GM21515 (cell line): ENCODE measurements around the gene MAPK9.
A peak's percentile ranks its signal among the peaks of the same experiment; 100 is the strongest.
"Not testable (repeated sequence)": the region's sequence is repeated elsewhere in the genome, so short reads cannot be mapped to it uniquely, and the experiment has no call there.

Experiments used
- ATAC-seq: cut with Tn5 transposase; IDR thresholded peaks from one replicate; pipeline ENCODE4 v1.9.1; 2021; ENCODE audit not compliant: unreplicated experiment

MAPK9 gene

DNA sequence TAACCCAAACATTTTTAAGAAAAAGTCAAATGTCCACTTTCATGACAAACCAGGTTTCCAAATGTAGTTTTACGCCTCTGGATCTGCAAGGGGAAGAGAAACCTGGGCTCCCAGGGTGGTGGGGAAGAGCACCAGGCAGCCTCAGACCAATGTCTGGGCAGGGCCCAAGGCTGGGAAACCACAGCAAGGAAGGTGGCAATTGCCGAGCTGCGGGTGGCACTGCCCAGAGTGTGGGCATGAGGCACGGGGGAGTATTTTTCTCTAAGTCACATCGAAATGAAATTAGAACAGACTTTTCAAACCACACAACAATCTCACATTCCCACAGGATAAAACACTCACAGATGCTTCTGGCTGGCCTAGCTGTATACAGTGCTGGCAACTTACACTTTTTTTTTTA lies 50.3 kb downstream of the MAPK9 start:
- ATAC-seq, result no peak

DNA sequence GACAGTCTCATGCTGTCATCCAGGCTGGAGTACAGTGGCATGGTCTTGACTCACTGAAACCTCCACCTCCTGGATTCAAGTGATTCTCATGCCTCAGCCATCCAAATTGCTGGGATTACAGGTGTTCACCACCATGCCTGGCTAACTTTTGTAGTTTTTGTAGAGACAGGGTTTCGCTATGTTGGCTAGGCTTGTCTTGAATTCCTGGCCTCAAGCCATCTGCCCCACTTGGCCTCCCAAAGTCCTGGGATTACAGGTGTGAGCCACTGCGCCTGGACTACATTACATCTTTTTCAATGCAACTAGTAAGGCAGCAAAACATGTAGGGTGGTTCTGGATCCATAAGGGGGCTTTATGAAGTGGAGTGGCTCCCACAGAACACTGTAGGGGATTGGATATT lies 53.3 kb downstream of the MAPK9 start:
- ATAC-seq, result no peak

DNA sequence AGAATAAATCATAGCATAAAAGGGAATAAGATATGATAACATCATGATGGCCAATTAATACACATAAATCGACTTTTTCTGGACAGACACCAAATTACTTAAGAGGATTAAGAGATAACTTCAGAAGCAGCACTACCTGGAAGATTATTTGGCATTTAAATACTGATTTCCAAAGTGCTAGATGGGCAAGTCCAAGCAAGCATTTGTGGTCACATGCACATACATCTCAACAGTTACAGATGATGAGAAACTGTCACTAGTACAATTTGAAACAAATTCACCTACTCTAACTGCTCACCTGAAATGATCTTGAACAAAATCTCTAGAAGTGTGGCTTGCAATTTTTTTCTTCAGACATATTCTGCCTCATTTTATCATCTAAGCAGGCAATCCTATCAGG lies 56.0 kb downstream of the MAPK9 start:
- no peak for ATAC-seq

DNA sequence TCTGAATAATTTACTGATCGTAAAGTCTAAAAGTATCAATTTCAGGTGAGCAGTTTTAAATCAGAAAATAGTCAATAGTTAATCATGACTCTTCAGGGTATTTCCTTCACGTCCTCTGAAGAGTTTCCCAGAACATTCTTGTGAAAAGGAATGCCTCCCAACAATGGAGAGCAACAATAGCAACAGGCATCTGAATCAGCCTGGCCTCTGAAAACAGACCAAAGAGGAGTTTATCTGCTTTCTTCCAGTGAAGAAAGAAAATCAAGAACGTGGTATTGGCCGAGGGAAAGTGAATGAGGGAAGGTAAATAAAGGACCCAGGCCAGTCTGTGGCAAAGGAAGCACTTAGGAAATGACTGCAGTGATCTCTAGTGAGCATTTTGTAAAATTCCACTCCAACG lies 56.8 kb downstream of the MAPK9 start:
- ATAC-seq, result no peak

DNA sequence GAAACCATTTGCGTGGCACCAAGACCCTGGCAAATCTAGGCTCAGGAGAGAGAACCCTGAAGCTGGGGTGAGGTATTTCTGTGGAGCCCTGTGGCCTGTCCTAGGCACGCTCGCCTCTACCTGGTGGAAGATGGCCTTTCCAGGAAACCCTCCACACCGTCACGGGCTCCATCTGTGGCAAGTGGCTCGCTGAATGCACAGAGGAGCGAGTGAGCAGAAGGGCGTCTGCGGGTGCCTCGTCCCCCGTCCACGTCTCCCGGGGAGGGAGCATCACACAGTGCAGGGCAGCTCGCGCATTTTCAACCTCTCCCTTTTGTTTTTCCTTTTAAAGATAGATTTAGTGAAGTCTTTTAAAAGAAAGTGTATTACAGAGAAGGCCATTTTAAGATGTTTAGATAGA lies 57.6 kb downstream of the MAPK9 start:
- no peak for ATAC-seq

DNA sequence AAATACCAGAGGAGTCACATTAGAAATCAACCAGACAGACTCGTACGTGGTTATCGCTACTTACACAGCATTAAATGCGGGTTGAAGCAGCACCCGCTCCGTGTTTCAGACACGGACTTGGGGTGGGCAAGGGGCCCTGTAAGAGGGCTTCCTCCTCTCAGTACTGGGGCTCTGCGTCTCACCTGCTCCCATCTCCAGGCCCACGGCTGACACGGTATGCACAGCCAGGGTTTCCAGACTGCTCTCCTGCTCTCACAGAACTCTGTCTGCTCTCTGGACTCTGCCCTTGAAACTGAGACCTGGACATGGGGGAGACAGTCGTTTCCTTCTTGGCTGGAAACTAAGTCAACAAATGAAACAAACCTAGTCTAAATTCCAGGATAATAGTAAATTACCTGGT lies 58.2 kb downstream of the MAPK9 start:
- no peak for ATAC-seq

DNA sequence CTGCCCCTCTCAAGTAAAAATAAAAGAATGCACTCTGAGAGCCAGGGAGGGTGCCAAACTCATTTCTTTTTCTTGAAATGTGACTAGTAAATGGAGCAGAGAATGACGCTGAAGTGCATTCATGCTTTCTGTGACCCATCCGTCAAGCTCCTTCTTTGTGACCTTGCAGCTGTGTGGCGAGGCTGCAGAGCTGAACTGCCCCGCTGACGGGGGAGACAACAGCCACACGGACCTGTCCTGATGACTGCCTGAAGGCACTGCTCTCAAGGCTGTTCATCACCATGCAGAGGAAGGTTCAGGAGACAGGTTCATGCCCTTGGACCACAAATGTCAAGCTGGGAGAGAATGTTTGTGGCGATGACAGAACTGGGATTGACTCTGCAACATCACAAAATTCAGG lies 61.9 kb downstream of the MAPK9 start:
- no peak for ATAC-seq

DNA sequence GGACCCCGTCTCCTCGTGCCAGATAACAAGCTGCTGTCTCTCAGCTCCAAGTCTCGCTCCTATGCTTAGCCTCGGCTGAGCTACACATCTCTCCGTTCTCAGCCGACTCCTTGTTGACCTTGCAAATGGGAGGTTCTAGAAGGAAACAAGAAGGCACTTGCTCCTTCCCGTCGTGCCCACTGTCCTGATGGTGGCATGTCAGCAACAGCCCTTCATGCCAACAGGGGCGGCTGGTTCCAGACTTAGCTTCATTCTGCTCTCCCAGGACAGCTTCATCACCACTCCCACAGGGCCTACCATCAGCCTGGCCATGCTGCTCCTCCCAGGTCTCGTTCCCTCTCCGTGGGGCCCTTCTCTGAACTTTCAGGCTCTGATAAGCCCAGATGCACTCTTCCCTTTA lies 69.8 kb downstream of the MAPK9 start:
- no peak for ATAC-seq

DNA sequence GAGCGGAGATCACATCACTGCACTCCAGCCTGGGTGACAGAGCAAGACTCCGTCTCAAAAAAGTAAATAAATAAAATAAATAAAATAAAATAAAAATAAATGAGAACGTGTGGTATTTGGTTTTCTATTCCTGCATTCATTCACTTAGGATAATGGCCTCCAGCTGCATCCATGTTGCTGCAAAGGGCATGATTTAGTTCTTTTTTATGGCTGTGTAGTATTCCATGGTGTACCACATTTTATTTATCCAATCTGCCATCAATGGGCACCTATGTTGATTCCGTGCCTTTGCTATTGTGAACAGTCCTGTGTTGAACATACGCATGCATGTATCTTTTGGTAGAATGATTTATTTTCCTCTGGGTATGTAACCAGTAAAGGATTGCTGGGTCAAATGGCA lies 74.1 kb downstream of the MAPK9 start:
- no peak for ATAC-seq

DNA sequence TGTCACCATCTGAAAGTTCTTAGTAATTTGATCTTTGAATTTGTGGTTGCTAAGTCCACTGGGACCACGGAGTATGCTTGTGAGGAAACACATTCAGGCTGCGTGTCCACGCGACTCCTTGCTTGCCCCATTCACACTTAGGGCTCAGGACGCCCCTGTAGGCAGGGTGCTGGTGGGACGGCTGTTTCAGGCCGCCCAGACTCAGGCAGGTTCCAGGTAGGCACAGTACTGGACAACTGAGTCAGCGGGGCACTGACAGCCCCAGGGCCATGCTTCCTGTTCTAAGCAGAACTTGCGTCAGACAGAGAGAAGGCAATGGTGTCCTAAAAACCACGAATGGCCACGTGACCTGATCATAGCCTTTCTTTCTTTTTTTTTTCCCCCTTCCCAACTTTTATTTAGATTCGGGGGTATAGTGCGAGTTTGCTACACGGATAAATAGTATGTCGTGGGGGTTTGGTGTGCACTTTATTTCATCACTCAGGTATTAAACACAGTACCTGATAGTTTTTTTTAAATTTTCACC lies 75.2 kb downstream of the MAPK9 start:
- ATAC-seq, result no peak

DNA sequence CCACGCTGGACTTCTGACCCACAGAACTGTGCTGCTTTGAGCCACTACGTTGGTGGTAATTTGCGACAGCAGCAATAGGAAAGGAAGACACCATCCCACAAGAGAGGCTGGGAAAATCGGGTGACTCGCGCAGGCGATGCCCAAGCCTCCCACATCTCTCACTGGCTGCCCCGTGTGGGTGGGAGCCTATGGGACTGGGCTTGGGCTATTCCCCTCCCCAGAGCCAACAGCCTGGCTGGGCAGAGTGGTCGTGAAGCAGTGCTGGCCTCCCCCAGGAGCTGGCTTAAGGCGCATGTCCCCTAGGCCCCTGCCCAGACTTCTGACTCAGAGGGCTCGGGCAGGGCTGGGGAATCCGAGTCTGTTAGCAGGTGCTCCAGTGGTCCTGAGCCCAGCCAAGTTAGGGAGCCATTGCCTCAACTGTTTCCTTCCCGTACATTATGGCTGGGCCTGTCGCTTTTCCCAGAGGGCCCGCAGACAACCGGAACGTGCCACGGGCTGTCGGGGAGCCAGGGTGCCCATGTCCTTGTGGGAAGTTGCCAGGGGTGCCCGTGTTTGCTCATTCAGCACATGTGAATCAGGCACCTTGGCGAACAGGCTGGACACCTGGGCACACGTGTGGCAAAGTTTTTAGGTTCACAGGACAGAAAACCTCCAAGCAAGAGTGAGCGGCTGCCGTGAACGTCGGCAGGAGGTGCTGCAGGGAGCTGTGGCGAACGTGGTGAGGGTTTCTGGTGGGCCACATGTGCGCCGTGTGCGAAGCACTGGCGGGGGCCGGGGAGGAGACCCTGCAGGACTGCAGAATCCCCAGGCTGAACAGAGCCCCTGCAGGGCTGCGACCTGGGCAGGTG lies 75.9 kb downstream of the MAPK9 start:
- no peak for ATAC-seq

DNA sequence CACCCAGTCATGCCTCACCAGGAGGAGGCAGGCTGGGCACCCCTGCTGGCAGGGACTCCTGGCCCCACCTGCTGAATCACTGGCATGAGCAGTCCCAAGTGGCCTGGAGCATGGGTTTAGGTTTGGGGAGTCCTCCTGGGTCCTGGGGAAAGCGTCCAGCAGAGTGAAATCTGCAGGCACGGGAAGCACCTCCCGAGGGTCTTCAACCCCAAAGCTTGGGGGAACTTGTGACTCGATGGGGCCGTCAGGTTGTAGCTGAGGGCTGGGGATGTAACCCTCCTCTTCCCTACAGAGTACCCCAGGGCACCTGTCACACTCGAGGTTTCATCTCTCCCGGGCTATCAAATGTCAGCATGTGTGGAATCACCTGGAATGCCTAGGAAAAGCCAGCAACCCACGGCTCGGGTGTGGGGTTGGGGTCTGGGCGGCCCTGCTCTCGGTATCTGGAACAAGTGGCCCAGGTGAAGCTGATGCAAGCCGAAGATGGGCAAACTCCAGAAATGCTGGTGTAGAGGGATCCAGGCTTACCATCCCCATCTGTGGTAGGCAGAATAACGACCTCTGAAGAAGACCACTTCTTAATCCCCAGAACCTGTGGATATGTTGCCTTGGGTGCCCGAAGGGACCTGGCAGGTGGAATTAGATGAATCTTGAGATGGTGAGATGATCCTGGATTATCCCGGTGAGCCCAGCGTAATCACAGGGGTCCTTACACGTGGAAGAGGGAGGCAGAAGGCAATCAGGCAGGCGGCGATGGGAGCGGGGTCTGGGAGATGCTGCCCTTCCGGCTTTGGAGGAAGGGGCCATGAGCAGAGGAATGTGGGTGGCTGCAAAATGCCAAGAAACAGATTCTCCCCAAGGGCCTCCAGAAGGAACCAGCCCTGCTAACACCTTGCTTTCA lies 76.8 kb downstream of the MAPK9 start:
- ATAC-seq, result no peak

DNA sequence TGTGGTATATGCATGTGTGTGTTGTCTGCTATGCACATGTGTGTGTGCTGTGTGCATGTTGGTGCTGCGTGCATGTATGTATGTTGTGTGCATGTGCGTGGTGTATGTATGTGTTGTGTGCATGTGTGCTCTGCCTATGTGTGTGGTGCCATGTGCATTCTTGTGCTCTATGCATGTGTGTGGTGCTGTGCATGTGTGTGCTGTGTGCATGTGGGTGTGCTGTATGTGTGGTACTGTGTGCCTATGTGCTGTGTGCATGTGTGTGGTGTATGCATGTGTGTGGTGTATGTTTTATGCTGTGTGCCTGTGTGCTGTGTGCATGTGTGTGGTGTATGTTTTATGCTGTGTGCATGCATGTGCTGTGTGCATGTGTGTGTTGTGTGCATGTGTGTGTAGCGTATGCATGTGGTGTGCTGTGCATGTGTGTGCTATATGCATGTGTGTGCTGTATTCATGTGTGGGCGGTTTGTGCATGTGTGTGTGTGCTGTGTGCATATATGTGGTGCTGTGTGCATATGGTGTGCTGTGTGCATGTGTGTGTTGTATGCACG lies 78.2 kb downstream of the MAPK9 start:
- no peak for ATAC-seq

DNA sequence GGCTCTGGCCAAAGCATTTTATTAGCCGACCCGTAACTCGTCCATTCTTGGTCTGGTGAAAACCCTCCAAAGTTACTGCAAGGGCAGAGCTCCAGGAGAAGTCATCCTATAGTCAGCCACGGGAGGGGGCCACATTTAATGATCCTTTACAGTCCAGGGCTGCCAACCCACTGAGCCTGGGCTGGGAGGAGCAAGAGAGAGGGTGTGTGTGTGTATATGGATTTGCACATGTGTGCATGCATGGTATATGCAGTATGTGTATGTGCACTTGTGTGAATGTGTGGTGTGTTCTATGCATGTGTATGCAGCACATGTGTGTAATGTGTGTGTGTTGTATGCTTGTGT lies 78.7 kb downstream of the MAPK9 start:
- no peak for ATAC-seq

DNA sequence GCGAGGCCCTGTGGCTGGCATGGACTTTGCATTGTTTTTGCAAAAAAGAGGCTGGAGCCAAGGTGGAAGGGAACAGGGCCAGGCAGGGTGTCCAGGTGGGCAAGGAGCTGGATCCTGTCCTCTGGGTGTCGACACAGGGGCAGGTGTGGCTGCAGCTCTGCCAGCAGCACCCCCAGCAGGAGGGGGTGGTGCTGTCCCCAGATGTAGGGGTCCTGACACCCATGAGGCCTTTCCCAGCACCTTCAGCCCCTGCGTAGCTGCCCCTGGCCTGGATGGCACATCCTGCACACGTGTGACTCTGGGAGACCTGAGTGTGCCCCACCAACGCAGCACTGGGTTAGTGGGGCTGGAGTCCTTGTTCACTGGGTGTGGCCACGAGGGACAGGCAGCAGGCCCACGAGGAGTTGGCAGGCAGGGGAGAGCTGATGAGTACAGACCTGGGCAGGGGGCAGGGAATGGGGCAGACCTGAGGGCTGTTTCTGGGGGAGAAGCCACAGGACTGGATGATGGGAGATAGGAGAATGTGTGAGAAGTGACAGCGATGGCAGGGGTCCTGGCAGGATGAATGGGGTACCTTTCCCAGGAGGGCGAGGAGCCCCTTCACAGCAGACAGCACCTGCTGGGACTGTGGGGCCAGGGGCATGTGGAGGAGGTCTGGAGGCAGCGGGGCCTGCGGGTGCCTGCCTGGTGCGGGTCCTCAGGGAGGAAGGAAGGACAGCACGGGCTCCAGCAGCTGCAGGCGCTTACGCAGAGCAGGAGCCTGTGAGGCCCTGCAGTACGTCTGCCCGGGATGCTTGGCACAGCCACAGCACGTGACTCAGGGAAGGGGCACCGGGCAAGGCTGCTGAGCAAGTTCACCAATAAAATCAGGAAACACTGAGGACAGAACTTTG lies 79.3 kb downstream of the MAPK9 start:
- no peak for ATAC-seq

DNA sequence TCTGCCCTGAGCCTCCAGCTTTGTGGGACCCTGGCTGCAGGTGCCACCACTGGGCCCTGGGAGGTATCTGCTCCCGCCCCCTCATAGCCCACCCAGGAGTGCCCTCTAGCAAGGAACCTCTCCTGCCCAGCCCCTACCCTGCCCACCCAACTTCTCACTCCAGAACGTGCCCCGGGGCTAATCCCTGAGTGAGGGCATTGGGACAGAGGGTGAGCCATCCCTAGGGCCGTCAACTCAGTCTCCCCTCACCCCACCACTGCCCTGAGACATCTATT lies 80.2 kb downstream of the MAPK9 start:
- no peak for ATAC-seq

DNA sequence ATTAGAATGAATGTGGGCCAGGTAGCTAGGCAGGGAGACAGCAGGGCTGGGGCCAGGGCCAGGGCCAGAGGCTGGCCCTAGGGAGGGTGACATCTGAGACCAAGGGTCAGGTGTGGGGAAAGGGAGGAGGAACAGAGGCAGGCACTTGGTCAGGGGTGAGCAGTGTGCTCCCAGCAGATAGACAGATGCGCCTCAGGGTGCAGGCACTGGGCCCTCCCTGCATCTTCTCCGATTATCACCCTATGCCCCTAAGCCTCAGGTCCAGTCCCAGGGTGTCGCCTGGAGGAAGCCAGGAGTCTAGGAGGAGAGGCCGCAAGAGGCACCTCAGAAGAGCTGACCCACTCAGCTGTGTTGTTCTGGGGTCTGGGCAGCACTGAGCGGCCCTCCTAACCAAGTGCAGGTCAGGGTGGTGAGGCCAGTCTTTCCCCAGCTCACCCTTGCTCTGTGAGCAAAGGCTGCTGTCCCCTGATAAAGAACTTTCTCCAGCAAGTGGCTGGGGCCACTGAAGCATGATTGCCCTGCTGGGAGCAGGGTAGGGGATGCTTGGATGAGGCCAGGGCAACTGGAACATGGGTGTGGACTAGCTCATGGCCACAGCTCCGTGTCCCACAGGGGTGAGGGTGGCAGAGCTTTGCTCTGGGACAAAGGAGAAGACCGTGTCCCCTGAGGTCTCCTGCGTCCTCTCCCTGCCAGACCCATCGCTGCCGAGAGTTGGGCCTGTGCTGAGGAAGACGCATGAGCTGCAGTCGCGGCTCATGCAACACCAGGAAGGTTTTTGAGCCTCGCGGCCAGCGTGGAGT lies 80.7 kb downstream of the MAPK9 start:
- ATAC-seq, result no peak

DNA sequence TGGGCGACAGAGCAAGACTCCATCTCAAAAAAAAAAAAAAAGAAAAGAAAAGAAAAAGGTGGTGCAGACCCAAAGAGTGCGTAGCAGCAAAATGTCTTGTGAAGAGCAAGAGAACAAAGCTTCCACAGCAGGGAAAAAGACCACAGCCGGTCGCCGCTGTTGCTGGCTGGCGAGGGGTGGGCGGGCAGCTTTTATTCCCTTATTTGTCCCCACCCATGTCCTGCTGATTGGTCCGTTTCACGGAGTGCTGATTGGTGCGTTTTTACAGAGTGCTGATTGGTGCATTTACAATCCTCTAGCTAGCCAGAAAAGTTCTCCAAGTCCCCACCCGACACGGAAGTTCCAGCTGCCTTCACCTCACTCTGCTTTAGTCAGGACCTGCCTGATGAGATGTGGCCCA lies 81.8 kb downstream of the MAPK9 start:
- ATAC-seq, result not testable (repeated sequence)

DNA sequence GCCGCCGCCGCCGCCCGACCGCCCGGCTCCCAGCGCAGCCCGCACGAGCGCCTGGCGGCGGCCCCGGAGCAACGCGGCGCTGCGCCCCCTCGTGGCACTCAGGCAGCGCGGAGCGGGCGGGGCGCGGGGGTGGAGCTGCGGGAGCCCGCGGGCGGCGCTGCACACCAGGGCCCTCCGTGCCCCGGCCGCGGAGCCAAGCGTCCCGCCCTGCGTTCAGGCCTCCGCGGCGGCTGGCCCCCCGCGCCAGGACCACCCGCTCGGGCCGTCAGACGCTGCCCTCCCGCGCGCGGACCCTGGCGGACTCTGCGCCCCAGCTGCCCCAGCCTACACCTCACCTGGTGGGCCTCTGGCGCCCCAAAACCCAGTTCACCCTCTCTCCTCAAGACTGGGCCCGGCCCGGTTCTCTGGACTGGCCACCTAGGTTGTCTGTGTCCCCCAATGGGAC lies 82.7 kb downstream of the MAPK9 start, which contains the start of gene RASGEF1C:
Gene RASGEF1C (minus strand): TSS at position 75 of the 445 bp plus-strand sequence. CDS start 71,159 bp downstream, outside the sequence.
- peak; percentile 71 for ATAC-seq
